HG02938 (cell line): ENCODE data around the gene C1QTNF1.

Experiments
- ATAC-seq: cut with Tn5 transposase; IDR thresholded peaks from one replicate; pipeline ENCODE4 v1.9.1; 2021; ENCODE audit warnings: mild to moderate bottlenecking, moderate library complexity; ENCODE audit not compliant: unreplicated experiment

Gene C1QTNF1

DNA sequence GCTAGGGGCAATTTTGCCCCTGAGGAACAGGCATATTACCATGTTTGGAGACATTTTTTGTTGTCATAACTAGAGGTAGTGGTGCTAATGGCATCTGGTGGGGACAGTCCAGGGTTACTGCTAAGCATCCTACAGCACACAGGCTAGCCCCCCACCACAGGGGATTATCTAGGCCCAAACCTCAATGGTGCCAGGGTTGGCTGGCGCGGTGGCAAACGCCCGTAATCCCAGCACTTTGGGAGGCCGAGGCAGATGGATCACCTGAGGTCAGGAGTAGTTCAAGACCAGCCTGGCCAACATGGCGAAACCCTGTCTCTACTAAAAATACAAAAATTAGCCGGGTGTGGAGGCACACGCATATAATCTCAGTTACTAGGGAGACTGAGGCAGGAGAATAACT, 15.2 kb downstream of the C1QTNF1 start:
- ATAC-seq, result no peak

DNA sequence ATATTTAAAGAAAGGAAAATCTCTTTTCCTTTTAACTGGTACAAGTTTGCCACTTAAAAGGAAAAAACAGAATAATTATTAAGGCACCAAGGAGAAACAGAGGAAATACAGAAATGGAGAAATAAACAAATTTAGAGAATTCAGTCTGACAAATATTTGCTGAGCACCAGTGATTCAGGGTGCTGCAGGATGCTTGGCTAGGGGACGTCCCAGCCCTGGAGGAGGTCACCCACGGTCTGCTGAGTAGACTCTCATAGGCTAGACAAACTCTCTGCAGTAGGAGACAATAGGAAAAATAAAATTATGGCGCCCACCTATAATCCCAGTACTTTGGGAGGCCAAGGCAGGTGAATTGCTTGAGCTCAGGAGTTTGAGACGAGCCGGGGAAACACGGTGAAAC, 15.9 kb downstream of the C1QTNF1 start:
- no peak for ATAC-seq

DNA sequence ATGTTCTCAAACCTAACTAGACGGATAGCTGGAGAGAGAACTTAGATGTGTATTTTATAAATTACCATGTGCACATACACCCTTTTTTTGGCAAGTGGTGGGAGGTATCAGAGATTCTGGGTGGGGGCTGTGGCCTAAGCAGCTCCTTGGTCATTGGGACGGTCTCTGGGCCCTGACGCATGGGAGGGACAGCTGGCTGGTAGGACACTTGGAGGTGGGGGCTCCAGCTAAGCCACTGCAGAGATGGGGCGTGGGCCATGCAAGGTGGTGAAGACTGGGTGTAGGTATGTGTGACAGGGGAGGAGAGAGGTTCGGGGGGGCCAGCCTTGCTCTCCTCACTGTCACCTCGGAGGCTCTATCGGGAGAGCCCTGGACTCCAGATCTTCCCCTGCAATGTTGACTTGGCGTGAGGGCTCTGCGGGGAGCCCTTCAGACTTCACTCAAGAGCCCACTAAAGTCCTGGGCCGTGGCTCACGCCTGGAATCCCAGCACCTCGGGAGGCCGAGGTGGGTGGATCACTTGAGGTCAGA, 17.1 kb downstream of the C1QTNF1 start:
- ATAC-seq, result no peak

DNA sequence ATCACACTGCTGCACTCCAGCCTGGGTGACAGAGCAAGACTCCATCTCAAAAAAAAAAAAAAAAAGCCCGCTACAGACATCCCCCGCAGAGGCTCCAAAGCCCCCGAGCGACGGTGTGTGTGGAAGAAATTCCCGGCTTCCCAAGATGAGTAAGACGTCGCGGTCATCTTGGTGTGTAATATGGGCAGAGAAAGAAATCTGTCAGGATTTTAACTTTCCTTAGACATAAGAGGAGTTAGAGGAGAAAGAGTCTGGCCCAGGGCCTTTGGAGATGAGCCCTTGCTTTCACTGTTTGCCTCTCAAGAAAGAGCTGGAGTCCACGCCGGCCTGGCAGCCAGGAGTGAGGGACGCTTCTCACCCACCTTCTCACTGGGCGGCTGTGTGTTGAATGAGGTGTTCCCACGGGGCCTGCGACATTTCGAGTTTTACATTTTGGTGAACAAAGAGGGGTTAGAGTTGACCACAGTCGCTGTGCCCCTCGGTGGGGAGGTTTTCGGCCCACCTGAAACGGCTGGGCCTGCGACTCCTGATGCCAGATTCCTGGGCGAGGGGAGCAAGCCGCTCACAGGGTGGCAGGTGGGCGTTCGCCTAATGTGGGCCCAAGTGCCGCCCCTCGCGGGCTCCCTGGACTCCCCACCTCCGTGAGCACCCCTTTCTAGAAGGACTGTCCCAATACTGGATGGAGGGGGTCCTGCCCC, 17.9 kb downstream of the C1QTNF1 start:
- no peak for ATAC-seq

DNA sequence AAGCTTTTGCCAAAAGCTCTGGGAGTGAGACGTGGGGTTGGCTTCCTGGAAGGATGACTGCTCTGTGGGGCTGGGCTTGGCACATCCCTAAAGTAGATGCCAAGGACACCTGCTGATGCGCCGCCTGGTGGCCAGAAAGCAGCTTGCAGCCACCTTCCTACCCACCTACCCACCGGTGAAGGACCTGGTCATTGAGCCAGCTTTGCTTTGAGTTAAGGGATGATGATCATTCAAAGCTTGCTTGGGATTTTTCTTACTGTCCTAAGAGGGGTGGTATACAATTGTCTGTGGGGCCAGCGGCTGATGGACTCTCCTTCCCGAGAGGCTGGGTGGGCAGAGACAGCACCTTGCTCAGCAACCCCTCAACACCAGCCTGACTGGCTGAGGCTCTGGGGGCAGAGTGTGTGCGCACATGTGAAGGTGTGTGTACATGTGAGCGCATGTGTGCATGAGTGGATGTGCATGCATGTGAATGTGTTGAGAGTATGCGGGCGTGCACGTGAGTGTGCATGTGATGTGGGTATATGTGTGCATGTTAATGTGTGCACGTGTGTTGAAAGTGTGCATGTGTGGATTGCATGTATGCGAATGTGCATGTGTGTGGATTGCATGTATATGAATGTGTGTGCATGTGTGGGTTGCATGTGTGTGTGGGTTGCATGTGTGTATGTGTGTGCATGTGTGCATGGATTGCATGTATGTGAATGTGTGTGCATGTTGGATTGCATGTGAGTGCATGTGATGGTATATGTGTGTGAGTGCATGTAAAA, 18.6 kb downstream of the C1QTNF1 start:
- ATAC-seq, result no peak

DNA sequence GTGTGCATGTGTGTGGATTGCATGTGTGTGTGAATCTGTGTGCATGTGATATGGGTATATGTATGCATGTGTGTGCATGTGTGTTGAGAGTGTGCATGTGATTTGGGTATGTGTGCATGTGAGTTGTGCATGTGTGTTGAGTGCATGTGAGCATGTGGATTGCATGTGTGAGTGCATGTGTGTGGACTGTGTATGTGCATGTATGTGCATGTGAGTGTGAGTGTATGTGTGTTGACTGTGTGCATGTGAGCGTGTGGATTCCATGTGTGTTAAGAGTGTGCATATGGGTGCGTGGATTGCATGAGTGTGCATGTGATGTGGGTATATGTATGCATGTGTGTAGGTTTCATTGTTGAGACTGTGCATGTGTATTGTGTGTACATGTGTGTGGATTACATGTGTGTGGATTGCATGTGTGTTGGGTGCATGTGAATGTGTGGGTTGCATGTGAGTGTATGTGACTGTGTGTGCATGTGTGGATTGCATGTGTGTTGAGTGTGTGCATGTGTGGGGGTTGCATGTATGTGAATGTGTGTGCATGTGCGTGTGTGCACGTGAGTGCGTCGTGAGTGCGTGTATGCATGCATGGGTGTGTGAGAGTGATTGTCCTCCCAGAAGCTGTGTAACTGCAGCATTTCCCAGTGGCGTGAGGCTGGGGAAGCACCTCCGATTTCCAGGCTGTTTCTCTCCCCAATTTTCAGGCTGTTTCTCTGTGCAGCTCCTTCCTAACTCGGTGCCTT, 19.4 kb downstream of the C1QTNF1 start:
- ATAC-seq, result no peak

DNA sequence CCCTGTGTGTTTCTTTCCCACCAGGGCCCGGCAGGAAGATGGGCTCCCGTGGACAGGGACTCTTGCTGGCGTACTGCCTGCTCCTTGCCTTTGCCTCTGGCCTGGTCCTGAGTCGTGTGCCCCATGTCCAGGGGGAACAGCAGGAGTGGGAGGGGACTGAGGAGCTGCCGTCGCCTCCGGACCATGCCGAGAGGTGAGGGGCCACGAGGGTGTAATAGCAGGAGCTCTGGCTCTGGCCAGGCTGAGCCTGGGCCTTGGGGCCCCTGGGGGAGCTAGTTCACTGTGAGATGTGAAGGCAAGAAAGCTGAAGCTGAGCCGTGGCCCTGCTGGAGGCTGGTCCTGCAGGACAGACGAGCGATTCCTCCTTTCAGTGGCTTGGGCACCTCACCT, 20.0 kb downstream of the C1QTNF1 start:
- ATAC-seq, result no peak

DNA sequence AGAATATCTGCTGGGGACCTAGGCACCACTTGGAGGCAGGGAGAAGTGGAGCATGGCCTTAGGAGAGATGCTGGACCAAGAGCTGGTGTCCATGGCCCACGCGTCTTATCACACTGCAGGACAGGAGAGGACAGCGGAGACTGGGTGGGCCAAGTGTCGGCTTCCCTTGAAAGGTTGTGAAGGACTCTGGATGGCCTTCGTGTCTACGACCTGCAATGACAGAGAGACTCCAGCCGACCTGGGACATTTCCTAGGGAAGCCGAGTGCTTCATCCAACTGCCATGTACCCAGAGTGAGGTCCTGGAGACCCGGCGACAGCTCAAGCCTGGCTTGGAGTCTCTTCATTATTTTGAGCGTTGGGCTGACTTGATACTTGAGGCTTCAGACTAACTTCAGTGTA, 20.5 kb downstream of the C1QTNF1 start:
- no peak for ATAC-seq

DNA sequence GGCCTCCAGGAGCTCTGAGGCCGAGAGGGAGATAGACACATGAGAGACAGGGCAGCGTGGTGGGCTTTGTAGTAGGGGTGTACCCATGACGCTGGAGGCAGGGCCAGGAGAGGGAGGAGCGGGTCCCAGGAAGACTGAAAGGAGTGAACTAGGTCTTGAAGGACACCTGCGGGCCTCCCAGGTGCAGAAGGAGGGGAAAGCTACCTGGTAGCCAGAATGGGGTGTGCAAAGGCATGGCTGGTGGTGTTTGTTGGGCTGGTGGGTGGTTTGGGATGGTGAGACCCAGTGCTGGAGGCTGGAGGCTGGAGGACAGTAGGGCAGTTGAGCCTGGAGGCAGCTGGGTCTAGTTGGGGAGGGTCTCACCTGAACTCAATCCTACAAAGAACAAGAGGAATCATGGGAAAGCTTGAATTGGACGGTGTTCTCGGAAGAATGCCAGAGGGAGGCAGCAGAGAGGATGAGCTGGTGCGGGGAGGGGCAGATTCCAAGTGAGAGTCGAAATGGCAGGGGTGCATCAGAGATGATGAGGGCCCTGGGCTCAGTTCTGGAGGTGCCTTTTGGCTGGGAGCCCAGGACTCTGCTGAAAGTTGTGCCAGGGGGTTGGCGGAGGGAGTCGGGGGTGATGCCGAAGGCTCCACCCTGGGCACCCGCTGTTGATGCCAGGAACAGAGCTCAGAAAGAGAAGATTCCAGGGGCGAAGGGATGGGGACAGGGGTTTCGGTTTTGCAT, 21.2 kb downstream of the C1QTNF1 start:
- ATAC-seq, result no peak

DNA sequence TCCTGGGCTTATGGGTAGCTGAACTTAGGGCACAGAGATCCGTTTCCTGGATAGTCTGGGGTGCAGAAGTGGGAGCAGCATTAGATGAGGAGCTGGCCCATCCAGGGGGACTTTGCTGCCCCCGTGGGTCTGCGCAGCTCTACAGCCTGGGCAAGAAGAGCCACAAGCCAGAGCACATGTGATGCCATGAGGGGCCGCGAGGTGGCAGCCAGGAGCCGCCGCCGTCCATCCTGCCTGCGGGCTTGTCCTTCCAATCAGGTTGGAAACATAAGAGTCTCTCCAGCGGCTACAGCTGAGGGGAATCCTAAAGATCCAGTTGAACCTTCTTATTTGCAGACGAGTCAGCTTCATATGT, 21.9 kb downstream of the C1QTNF1 start:
- ATAC-seq, result no peak

DNA sequence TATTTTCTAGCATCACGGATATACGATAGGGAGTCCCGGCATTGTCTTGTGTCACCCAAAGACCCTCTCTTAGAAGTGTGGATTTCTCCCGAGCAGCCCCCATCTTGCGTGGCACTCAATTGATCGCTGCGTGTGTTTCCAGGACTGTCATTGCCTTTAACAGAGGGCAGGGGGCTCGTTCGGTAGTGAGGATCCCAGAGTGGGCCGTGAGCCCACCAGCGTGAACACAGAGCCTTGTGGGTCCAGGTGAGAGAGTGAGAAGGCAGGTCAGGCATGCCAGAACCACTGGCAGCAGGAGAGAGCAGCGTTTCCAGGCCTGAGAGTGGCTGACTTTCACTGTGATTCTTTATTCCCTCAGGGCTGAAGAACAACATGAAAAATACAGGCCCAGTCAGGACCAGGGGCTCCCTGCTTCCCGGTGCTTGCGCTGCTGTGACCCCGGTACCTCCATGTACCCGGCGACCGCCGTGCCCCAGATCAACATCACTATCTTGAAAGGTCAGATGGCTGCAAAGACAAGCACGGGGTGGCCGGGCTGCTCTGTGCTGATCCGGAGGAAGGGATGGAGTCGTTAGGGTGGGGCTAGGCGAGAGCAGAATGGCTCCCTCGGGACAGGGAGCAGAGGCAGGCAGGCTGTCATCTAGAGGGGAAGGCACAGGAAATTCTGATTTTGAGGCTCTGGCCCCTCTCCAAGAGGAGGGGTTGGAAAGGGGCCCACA, 22.4 kb downstream of the C1QTNF1 start:
- ATAC-seq, result no peak

DNA sequence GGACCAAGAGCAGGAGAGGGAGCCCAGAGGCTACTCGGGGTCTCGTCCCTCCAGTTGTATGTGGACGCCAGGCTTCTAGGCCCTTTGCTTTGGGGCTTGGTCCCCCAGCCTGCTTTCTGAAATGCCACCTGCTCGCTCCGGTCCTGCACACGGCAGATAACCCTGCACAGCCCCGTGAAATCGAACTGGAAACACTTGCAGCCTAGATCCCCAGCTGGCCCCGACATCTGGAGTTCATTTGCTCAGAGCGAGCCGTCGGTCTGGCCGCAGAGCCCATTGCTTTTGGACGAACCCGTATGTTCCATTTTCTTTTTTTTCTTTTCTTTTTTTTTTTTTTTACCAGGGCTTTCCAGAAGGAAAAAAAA, 22.9 kb downstream of the C1QTNF1 start:
- ATAC-seq, result no peak

DNA sequence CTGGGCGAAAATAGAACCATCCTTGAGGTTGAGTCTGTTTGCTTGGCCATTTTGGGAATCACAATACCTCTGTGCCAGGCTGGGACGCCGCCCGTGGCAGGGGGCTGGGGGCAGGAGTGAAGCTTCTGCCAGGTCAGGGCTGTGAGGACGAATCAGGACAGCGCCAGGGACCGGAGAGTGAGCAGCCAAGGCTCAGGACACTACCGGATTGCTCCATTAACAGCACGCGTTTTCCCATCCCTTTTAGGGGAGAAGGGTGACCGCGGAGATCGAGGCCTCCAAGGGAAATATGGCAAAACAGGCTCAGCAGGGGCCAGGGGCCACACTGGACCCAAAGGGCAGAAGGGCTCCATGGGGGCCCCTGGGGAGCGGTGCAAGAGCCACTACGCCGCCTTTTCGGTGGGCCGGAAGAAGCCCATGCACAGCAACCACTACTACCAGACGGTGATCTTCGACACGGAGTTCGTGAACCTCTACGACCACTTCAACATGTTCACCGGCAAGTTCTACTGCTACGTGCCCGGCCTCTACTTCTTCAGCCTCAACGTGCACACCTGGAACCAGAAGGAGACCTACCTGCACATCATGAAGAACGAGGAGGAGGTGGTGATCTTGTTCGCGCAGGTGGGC, 23.4 kb downstream of the C1QTNF1 start:
- ATAC-seq, result no peak

DNA sequence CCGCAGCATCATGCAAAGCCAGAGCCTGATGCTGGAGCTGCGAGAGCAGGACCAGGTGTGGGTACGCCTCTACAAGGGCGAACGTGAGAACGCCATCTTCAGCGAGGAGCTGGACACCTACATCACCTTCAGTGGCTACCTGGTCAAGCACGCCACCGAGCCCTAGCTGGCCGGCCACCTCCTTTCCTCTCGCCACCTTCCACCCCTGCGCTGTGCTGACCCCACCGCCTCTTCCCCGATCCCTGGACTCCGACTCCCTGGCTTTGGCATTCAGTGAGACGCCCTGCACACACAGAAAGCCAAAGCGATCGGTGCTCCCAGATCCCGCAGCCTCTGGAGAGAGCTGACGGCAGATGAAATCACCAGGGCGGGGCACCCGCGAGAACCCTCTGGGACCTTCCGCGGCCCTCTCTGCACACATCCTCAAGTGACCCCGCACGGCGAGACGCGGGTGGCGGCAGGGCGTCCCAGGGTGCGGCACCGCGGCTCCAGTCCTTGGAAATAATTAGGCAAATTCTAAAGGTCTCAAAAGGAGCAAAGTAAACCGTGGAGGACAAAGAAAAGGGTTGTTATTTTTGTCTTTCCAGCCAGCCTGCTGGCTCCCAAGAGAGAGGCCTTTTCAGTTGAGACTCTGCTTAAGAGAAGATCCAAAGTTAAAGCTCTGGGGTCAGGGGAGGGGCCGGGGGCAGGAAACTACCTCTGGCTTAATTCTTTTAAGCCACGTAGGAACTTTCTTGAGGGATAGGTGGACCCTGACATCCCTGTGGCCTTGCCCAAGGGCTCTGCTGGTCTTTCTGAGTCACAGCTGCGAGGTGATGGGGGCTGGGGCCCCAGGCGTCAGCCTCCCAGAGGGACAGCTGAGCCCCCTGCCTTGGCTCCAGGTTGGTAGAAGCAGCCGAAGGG, 24.2 kb downstream of the C1QTNF1 start:
- no peak for ATAC-seq

DNA sequence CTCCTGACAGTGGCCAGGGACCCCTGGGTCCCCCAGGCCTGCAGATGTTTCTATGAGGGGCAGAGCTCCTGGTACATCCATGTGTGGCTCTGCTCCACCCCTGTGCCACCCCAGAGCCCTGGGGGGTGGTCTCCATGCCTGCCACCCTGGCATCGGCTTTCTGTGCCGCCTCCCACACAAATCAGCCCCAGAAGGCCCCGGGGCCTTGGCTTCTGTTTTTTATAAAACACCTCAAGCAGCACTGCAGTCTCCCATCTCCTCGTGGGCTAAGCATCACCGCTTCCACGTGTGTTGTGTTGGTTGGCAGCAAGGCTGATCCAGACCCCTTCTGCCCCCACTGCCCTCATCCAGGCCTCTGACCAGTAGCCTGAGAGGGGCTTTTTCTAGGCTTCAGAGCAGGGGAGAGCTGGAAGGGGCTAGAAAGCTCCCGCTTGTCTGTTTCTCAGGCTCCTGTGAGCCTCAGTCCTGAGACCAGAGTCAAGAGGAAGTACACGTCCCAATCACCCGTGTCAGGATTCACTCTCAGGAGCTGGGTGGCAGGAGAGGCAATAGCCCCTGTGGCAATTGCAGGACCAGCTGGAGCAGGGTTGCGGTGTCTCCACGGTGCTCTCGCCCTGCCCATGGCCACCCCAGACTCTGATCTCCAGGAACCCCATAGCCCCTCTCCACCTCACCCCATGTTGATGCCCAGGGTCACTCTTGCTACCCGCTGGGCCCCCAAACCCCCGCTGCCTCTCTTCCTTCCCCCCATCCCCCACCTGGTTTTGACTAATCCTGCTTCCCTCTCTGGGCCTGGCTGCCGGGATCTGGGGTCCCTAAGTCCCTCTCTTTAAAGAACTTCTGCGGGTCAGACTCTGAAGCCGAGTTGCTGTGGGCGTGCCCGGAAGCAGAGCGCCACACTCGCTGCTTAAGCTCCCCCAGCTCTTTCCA, 25.1 kb downstream of the C1QTNF1 start:
- ATAC-seq, result no peak

DNA sequence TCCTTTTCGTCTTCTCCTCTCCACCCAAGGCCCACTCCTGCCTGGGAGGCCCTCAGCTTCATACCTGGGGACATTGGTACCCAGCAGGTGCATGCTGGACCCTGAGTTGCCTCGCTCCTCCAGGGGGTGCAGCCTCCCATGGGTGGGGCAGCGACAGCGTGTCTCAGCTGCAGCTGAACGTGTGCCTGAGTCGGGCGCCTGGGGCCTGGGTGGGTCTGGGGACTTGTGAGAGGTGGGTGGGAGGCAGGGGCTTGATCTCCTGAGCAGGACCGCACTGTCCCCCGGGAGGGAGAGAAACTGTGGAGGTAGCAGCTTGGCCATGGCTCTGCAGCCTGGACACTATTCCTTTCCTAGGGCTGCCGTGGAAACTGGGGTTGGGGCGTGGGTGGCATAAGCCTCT, 25.9 kb downstream of the C1QTNF1 start:
- no peak for ATAC-seq

DNA sequence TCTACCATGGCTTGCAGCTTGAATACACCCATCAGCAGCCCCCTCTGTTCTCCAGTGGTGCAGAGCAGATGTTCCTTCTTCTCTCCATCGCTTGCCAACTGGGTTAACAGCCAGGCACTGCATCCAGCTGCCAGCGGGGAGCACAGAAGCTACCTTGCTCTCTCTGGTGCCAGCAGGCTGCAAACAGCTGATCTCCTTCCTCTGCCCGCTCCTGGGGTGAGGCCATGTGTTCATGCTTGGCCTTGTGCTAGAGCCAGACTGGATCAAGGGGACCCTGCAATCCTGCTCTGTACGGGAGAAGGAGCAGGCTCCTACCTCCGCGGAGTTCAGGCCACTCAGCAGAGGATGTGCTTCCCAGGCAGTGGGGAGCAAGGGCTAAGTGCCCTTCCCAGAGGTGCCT, 26.6 kb downstream of the C1QTNF1 start:
- ATAC-seq, result no peak

DNA sequence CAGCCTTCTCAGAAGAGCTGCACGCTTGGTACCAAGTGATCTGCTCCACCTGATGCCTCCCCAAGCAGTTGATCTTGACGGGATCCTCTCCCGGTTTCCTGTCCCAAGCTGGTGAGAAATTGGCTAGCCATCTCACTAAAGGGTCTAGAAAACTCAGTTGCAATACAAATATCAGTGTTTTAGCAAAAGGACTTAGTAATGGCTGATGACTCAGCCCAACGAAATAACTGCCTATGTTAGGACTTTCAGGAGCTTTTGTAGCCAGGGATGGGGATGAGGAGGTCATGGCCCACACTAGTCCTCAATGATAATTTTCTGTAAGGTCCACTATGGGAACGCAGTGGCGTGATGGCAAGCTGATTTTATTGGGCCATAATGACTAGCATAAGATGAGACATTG, 27.3 kb downstream of the C1QTNF1 start:
- no peak for ATAC-seq
